Osteoblast (primary cell): Measurements from ENCODE around the gene SLC35D3. TPM values are rescaled to one million over a fixed set of nuclear protein-coding genes. Genes with fewer than 3 reads are reported as not detected.

ENCODE experiments used
- DNase-seq: peaks from one replicate; pipeline ENCODE4 v3.0.0; 2011; ENCODE audit warnings: low spot score, mixed read lengths; ENCODE audit not compliant: insufficient read length; ENCODE audit errors: missing footprints
- H2AFZ ChIP-seq: 2 replicates; pipeline ENCODE4 v1.6.0; 2011; ENCODE audit warnings: mild to moderate bottlenecking, low read length
- H3K27ac ChIP-seq: 2 replicates; pipeline ENCODE4 v1.5.1; 2011; ENCODE audit warnings: mild to moderate bottlenecking, low read depth, low read length, moderate library complexity
- H3K27me3 ChIP-seq: 2 replicates; pipeline ENCODE4 v1.6.0; 2012; ENCODE audit warnings: mild to moderate bottlenecking, control low read depth, inconsistent platforms, low read length, moderate library complexity; ENCODE audit not compliant: insufficient read depth
- H3K36me3 ChIP-seq: 2 replicates; pipeline ENCODE4 v1.5.1; 2011; ENCODE audit warnings: mild to moderate bottlenecking, low read length, control low read depth, moderate library complexity; ENCODE audit not compliant: insufficient read depth
- H3K4me1 ChIP-seq: 2 replicates; pipeline ENCODE4 v1.5.1; 2011; ENCODE audit warnings: mild to moderate bottlenecking, low read length, control low read depth, moderate library complexity; ENCODE audit not compliant: insufficient read depth
- H3K4me2 ChIP-seq: 2 replicates; pipeline ENCODE4 v1.6.0; 2011; ENCODE audit warnings: mild to moderate bottlenecking, low read length; ENCODE audit not compliant: insufficient read depth
- H3K4me3 ChIP-seq: fragments of 200-600 bp; sonication (generic); 3 replicates; pipeline ENCODE4 v1.5.1; 2012; ENCODE audit warnings: mild to moderate bottlenecking, low read length, inconsistent platforms; ENCODE audit not compliant: insufficient read depth
- H3K79me2 ChIP-seq: 2 replicates; pipeline ENCODE4 v1.6.0; 2012; ENCODE audit warnings: mild to moderate bottlenecking, low read length, control low read depth, inconsistent platforms; ENCODE audit not compliant: insufficient read depth
- H3K9me3 ChIP-seq: 2 replicates; pipeline ENCODE4 v1.5.1; 2011; ENCODE audit warnings: low read depth, low read length, control low read depth
- H4K20me1 ChIP-seq: 2 replicates; pipeline ENCODE4 v1.6.0; 2012; ENCODE audit warnings: mild to moderate bottlenecking, low read length, control low read depth; ENCODE audit not compliant: insufficient read depth
- total RNA-seq: library from RNA; depleted of rRNA; stranded (reverse); fragments of >200 nt; gene quantifications from 2 replicates; pipeline ENCODE4 v1.2.3, GENCODE V29; 2012
- TF ChIP-seq, protein P1 (sequence below): IDR thresholded peaks from 2 replicates; pipeline ENCODE4 v1.5.1; 2011; ENCODE audit warnings: mild to moderate bottlenecking, low read depth, low read length, moderate library complexity; ENCODE audit errors: extremely low read depth

SLC35D3 gene
- total RNA-seq, 1 donor = not detected

DNA sequence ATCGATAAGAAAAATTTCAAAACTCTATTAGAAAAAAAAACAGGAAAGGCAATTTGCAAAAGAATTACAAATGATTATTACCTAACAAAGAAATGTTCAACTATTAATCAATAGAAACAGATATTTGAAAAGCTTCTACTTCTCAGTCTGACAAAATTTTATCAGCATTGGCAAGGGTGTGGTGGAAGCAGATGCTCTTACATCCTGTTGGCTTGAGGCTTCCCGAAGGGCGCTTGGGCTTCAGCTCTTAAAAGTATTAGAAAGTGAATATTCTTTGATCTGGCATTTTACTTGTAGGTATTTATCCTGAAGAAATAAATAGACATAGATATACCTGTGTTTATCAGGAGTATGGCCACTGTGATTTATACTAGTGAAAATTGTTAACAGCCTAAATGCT is 38.7 kb downstream of the SLC35D3 start:
- Histone ChIP-seq H3K27me3 (peaks cover 5% of the 10 kb centered on the region), H3K4me1 (no peaks in the 10 kb centered on the region), H3K36me3 (no peaks in the 10 kb centered on the region), H3K27ac (no peak overlapping the region), H3K79me2 (no peaks in the 10 kb centered on the region), H2AFZ (no peak overlapping the region), H3K4me2 (no peak overlapping the region), H3K4me3 (no peak overlapping the region), H3K9me3 (no peaks in the 10 kb centered on the region), H4K20me1 (no peaks in the 10 kb centered on the region)
- TF ChIP-seq, protein P1, sequence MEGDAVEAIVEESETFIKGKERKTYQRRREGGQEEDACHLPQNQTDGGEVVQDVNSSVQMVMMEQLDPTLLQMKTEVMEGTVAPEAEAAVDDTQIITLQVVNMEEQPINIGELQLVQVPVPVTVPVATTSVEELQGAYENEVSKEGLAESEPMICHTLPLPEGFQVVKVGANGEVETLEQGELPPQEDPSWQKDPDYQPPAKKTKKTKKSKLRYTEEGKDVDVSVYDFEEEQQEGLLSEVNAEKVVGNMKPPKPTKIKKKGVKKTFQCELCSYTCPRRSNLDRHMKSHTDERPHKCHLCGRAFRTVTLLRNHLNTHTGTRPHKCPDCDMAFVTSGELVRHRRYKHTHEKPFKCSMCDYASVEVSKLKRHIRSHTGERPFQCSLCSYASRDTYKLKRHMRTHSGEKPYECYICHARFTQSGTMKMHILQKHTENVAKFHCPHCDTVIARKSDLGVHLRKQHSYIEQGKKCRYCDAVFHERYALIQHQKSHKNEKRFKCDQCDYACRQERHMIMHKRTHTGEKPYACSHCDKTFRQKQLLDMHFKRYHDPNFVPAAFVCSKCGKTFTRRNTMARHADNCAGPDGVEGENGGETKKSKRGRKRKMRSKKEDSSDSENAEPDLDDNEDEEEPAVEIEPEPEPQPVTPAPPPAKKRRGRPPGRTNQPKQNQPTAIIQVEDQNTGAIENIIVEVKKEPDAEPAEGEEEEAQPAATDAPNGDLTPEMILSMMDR = no peak
- DNase-seq = no peak

DNA sequence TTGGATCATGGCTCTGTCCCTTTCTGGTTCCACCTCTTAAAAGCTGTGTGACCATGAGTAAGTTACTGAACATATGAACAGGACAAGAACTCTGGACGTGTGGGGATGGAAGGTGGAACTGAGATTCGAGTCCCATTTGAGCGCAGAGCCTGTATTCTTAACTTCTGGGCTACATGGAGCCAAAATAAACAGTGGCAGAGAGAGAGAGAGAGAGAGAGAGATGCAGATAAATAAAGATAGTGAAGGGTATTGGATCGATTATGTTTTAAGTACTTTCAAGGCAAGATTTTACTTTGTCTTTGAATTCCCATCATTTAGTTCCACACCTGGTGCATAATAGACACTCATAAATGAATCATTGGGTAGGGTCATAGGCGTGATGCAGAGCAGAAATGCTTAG is 39.7 kb downstream of the SLC35D3 start:
- no peak overlapping the region for H3K27ac ChIP-seq
- no peaks in the 10 kb centered on the region for H3K79me2 ChIP-seq
- no peak overlapping the region for H3K4me2 ChIP-seq
- H4K20me1 ChIP-seq = no peaks in the 10 kb centered on the region
- no peaks in the 10 kb centered on the region for H3K36me3 ChIP-seq
- DNase-seq = no peak
- no peak overlapping the region for H2AFZ ChIP-seq
- H3K27me3 ChIP-seq = peaks cover 5% of the 10 kb centered on the region
- no peaks in the 10 kb centered on the region for H3K9me3 ChIP-seq
- TF ChIP-seq, protein P1 = no peak
- no peak overlapping the region for H3K4me3 ChIP-seq
- no peaks in the 10 kb centered on the region for H3K4me1 ChIP-seq

DNA sequence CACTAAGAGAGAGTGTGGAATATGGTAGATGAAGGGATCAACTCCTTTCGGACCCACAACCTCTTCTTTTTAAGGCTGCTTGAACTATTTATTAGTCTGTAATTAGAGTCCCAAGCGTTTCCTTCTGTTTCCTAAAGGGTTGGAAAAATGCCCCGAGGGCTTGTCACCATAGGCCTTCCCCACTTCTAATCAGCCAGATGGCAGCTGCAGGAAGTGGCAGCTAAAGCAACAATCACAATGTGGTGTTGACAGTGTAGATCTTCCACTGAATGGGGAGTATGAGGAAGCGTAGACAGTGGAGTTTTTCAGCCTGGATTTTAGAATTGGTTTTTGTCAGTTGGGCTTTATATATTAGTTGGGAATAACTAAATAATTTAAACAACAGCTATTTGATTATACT is 40.6 kb downstream of the SLC35D3 start:
- H3K4me1 ChIP-seq = no peaks in the 10 kb centered on the region
- H2AFZ ChIP-seq = no peak overlapping the region
- no peaks in the 10 kb centered on the region for H4K20me1 ChIP-seq
- H3K27me3 ChIP-seq = peaks cover 5% of the 10 kb centered on the region
- H3K36me3 ChIP-seq = no peaks in the 10 kb centered on the region
- no peak overlapping the region for H3K4me2 ChIP-seq
- no peak for DNase-seq
- no peaks in the 10 kb centered on the region for H3K9me3 ChIP-seq
- H3K4me3 ChIP-seq = no peak overlapping the region
- TF ChIP-seq, protein P1 = no peak
- H3K79me2 ChIP-seq = no peaks in the 10 kb centered on the region
- no peak overlapping the region for H3K27ac ChIP-seq

DNA sequence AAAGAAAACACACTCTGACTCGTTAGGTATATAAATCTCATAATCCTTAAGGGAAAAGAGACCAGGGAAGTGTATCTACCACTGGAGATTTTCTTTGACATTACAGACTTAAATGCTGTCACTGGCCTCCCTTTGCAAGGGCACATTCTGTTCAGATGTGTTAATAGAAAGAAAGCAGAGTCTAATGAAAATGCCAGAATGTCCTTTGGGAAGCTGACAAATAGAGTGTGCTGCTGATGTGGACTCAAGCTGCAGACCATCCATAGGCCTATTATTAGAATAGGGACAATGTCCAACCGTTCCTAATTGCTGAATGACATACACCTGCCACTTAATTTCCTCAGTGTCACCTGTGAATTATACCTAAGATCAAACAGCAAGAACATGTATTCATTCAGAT is 41.2 kb downstream of the SLC35D3 start:
- Histone ChIP-seq H3K27ac (no peak overlapping the region), H3K9me3 (no peaks in the 10 kb centered on the region), H3K4me3 (no peak overlapping the region), H3K27me3 (peaks cover 5% of the 10 kb centered on the region), H2AFZ (no peak overlapping the region), H3K4me1 (no peaks in the 10 kb centered on the region), H3K4me2 (no peak overlapping the region), H4K20me1 (no peaks in the 10 kb centered on the region), H3K36me3 (no peaks in the 10 kb centered on the region), H3K79me2 (no peaks in the 10 kb centered on the region)
- DNase-seq = no peak
- TF ChIP-seq, protein P1 = no peak
